HEK293T (cell line): ENCODE results near the gene COX6A2.

ENCODE experiments used
- ARNT ChIP-seq: fragments of 450-650 bp; IDR thresholded peaks from 2 replicates; pipeline ENCODE4 v1.6.1; 2017; ENCODE audit warnings: mild to moderate bottlenecking
- BHLHE40 ChIP-seq: fragments of 450-650 bp; IDR thresholded peaks from 2 replicates; pipeline ENCODE4 v1.6.1; 2016; ENCODE audit warnings: mild to moderate bottlenecking, moderate library complexity, borderline replicate concordance
- FOXM1 ChIP-seq: fragments of 450-650 bp; IDR thresholded peaks from 2 replicates; pipeline ENCODE4 v1.6.1; 2017; ENCODE audit warnings: mild to moderate bottlenecking, borderline replicate concordance
- NFRKB ChIP-seq: fragments of 450-650 bp; IDR thresholded peaks from 2 replicates; pipeline ENCODE4 v1.6.1; 2016; ENCODE audit warnings: mild to moderate bottlenecking, moderate library complexity
- SP1 ChIP-seq: fragments of 450-650 bp; IDR thresholded peaks from 2 replicates; pipeline ENCODE4 v1.6.1; 2017
- TARDBP ChIP-seq: fragments of 450-650 bp; IDR thresholded peaks from 2 replicates; pipeline ENCODE4 v1.6.1; 2016

- TF ChIP-seq FOXM1 (no peak), SP1 (no peak), NFRKB (no peak), TARDBP (no peak), BHLHE40 (no peak), ARNT (no peak)
Observed at GRCh38 chr16:31475946-31476302, 47.8 kb upstream of the COX6A2 start.
